Measurements from ENCODE around the gene SMAD2.

Gene SMAD2

DNA sequence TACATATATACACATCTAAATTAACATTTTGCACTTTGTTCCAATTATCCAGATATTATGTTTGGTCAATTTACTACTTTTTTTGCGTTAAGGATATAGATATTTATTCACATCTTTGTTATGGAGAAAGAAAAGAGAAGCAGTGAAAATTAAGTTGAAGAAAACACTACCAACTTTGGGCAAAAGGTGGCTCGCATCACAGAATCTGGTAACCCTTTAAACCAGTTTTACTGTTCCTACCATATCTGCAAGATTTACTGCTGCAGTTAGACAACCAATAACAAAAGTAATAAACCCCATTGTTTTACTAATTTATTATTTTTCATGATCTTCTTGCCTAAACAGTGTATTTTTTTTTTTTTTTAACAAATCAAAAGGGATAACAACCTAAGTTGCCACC, 53.6 kb downstream of the SMAD2 start:
- TF ChIP-seq, protein P1, sequence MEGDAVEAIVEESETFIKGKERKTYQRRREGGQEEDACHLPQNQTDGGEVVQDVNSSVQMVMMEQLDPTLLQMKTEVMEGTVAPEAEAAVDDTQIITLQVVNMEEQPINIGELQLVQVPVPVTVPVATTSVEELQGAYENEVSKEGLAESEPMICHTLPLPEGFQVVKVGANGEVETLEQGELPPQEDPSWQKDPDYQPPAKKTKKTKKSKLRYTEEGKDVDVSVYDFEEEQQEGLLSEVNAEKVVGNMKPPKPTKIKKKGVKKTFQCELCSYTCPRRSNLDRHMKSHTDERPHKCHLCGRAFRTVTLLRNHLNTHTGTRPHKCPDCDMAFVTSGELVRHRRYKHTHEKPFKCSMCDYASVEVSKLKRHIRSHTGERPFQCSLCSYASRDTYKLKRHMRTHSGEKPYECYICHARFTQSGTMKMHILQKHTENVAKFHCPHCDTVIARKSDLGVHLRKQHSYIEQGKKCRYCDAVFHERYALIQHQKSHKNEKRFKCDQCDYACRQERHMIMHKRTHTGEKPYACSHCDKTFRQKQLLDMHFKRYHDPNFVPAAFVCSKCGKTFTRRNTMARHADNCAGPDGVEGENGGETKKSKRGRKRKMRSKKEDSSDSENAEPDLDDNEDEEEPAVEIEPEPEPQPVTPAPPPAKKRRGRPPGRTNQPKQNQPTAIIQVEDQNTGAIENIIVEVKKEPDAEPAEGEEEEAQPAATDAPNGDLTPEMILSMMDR (IDR thresholded peaks at IDR 0.05; ENCODE audit: low read length, missing control alignments): no peak
- no peak overlapping the region for H3K4me3 ChIP-seq (replicated peaks; ENCODE audit: low read depth, low read length)
- no peak for DNase-seq (ENCODE audit: low read depth)

DNA sequence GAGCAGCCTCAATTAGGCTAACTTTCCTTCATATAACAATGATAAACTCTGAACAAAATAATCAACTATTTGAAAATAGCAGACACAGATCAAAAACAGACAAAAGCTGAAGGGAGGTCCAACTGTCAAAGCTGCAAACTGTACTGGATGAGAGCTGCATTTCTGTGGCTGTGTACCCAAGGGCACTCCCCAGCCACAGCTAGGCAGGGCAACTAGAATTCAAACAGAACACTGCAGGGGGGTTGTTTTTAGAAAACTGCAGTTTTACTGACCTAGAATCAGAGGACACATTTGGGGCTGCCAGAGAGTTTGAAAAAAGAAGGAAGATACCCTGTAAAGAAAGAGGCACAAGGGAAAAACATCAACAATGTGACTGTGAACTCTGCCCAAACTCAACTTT, 56.8 kb downstream of the SMAD2 start:
- H3K4me3 ChIP-seq (replicated peaks; ENCODE audit: low read depth, low read length): no peak overlapping the region
- TF ChIP-seq, protein P1 (IDR thresholded peaks at IDR 0.05; ENCODE audit: low read length, missing control alignments): no peak
- DNase-seq (ENCODE audit: low read depth): no peak

DNA sequence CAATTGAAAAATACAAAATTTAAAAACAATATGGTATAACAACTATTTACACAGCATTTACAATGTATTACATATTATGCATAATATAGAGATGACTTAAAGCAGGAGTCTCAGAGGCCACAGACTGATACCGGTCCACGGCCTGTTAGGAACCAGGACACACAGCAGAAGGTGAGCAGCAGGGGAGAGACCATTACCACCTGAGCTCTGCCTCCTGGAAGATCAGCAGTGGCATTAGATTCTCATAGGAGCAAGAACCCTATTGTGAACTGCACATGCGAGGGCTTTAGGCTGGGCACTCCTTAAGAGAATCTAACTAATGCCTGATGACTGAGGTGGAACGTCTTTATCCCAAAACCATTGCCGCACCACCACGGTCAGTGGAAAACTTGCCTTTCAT, 58.0 kb downstream of the SMAD2 start:
- no peak overlapping the region for H3K4me3 ChIP-seq (replicated peaks; ENCODE audit: low read depth, low read length)
- TF ChIP-seq, protein P1 (IDR thresholded peaks at IDR 0.05; ENCODE audit: low read length, missing control alignments): no peak
- no peak for DNase-seq (ENCODE audit: low read depth)

DNA sequence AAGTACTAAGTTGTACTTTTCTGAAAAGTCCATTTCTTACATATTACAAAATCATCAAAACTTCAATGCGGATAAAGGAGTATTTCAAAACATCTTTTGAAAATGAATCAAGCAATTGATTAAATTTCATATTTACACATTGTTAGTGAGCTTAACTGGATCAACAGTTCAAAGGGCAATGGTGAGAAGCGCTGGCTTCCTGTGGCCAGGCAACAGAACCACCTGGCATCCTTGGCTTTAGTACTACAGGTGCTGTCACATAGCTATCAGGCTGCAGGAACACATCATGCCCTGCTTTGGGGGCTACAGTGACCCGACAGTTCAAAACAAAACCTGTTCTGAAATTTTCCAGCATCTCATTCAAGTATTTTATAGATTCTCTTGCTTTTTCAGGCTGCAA, 59.2 kb downstream of the SMAD2 start:
- no peak overlapping the region for H3K4me3 ChIP-seq (replicated peaks; ENCODE audit: low read depth, low read length)
- TF ChIP-seq, protein P1 (IDR thresholded peaks at IDR 0.05; ENCODE audit: low read length, missing control alignments): no peak
- no peak for DNase-seq (ENCODE audit: low read depth)

DNA sequence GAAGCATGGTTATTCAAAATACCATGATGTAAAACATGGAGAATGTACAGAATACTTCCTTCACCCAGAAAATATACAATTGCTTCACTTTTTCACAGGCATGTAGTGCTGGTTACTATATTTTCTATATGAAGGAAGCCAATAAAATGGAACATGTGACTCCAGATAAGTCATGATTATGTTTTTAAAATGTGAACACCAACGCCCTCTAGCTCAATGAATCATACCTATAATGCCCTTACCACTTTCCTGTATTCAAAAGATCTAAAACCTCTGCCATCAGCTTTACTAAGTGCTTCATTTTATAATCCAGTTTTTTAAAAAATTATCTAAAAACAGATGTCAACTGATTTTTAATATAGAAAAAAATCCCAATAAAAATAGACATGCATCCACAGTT, 59.9 kb downstream of the SMAD2 start:
- TF ChIP-seq, protein P1 (IDR thresholded peaks at IDR 0.05; ENCODE audit: low read length, missing control alignments): no peak
- DNase-seq (ENCODE audit: low read depth): no peak
- no peak overlapping the region for H3K4me3 ChIP-seq (replicated peaks; ENCODE audit: low read depth, low read length)

DNA sequence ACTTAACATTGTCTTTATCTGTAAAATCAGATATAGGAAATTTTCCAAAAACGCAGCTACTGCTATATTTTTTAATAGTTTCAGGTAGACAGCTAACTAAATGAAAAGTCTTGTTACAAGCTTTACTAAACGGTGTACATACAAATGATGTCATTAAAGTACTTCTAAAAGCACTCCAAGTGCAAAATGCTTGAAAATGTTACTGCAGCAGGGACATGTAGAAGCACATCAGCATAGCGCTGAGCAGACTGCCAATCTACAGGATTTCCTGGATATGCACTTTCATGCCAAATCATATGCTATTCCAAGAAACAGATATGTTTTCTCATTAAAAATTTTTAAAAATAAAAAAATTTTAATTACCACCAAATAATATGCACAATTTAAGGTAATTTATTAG, 61.7 kb downstream of the SMAD2 start:
- TF ChIP-seq, protein P1 (IDR thresholded peaks at IDR 0.05; ENCODE audit: low read length, missing control alignments): no peak
- DNase-seq (ENCODE audit: low read depth): no peak
- no peak overlapping the region for H3K4me3 ChIP-seq (replicated peaks; ENCODE audit: low read depth, low read length)

DNA sequence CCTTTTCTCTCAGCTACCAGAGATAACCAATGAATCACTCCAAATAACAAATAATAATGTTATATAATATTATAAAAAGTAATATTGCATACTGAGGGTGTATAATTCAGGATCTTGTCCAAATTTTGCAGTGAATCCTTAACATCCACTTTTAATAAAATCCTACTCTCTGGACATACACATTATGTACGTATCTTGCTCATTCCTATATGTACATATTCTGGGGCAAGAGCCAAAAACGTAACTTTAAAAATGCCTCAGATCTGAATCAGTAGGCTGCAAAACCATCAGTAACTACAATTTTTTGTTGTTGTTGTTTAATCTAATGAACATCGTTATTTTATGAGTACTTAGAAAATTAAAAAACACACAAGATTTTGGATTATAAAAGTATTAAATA, 65.3 kb downstream of the SMAD2 start:
- no peak overlapping the region for H3K4me3 ChIP-seq (replicated peaks; ENCODE audit: low read depth, low read length)
- no peak for DNase-seq (ENCODE audit: low read depth)
- TF ChIP-seq, protein P1 (IDR thresholded peaks at IDR 0.05; ENCODE audit: low read length, missing control alignments): no peak

Data from fibroblast of pulmonary artery (primary cell).